Fibroblast of skin of right biceps (primary cell): ENCODE data around the gene SYF2.
"Not testable (repeated sequence)": the region's sequence is repeated elsewhere in the genome, so short reads cannot be mapped to it uniquely, and the experiment has no call there.

Experiments
- DNase-seq: peaks from one replicate; pipeline ENCODE4 v3.0.0-alpha.2; 2013

SYF2 gene

GRCh38 chr1:25232027-25232865, at the start of gene SYF2:
SYF2 (minus strand) TSS chr1:25232502; CDS start chr1:25232467, 35 bp downstream.
- peak; percentile 94 for DNase-seq

GRCh38 chr1:25279693-25280111, 47.4 kb upstream of the SYF2 start:
- DNase-seq: not testable (repeated sequence)

GRCh38 chr1:25278790-25279189, 46.5 kb upstream of the SYF2 start:
- not testable (repeated sequence) for DNase-seq

- DNase-seq: not testable (repeated sequence)
Measured at GRCh38 chr1:25278358-25278757, 46.1 kb upstream of the SYF2 start.

GRCh38 chr1:25277295-25277694, 45.0 kb upstream of the SYF2 start:
- DNase-seq: not testable (repeated sequence)

GRCh38 chr1:25275648-25276047, 43.3 kb upstream of the SYF2 start:
- DNase-seq: not testable (repeated sequence)

GRCh38 chr1:25272238-25272637, 39.9 kb upstream of the SYF2 start, which contains the start of gene RHD:
RHD (plus strand) TSS chr1:25272509; CDS start chr1:25272548, 39 bp downstream.
- not testable (repeated sequence) for DNase-seq

- not testable (repeated sequence) for DNase-seq
Measured at GRCh38 chr1:25268143-25268760, 36.0 kb upstream of the SYF2 start.

GRCh38 chr1:25267288-25268142, 35.2 kb upstream of the SYF2 start:
- DNase-seq: peak; percentile 86

GRCh38 chr1:25266554-25267287, 34.4 kb upstream of the SYF2 start:
- not testable (repeated sequence) for DNase-seq

GRCh38 chr1:25260336-25260735, 28.0 kb upstream of the SYF2 start:
- DNase-seq: not testable (repeated sequence)

- DNase-seq: peak; percentile 50
Measured at GRCh38 chr1:25259813-25260212, 27.5 kb upstream of the SYF2 start.

GRCh38 chr1:25257196-25257595, 24.9 kb upstream of the SYF2 start:
- DNase-seq: peak; percentile 31

GRCh38 chr1:25256578-25256965, 24.3 kb upstream of the SYF2 start:
- DNase-seq: peak; percentile 17

GRCh38 chr1:25255706-25256577, 23.6 kb upstream of the SYF2 start:
- no peak for DNase-seq

- DNase-seq: peak; percentile 92
Measured at GRCh38 chr1:25253911-25254310, 21.6 kb upstream of the SYF2 start.

- DNase-seq: no peak
Measured at GRCh38 chr1:25247829-25248754, 15.8 kb upstream of the SYF2 start.

GRCh38 chr1:25247024-25247828, 14.9 kb upstream of the SYF2 start, which contains the start of gene RSRP1:
RSRP1 (minus strand) TSS chr1:25247454; CDS start chr1:25246963, 491 bp downstream.
- DNase-seq: peak; percentile 99

- peak; percentile 19 for DNase-seq
Measured at GRCh38 chr1:25246600-25247023, 14.3 kb upstream of the SYF2 start.
